HepG2 (cell line): ENCODE data around the gene ZSCAN21. TPM values are rescaled to one million over a fixed set of nuclear protein-coding genes. Genes with fewer than 3 reads are reported as not detected.

ENCODE experiments used
- ATAC-seq: fragments of 200-7000 bp; cut with Tn5 transposase; 3 replicates; pipeline ENCODE4 v1.9.1; 2020; ENCODE audit warnings: mild to moderate bottlenecking, moderate library complexity
- BruUV-seq: library from RNA; stranded (reverse); fragments of 400-500 nt; replicated peaks from 2 replicates; lab custom pipeline; 2021; lab: Mats Ljungman, UMichigan
- CTCF ChIA-PET: fragments of 300-600 bp; formaldehyde crosslinking; extraction: SDS; loops from one replicate; lab custom pipeline; 2021; ENCODE audit warnings: low total read pairs, inconsistent platforms, low intra/inter-chr PET ratio; lab: Yijun Ruan, JAX
- POLR2A ChIA-PET: fragments of 350-600 bp; sonication (Branson Sonifier 250); formaldehyde crosslinking; loops from one replicate; lab custom pipeline; 2020; ENCODE audit warnings: antibody characterized with exemption, inconsistent platforms; lab: Yijun Ruan, JAX
- DNase-seq: peaks from one replicate; pipeline ENCODE4 v3.0.0-alpha.2; 2015; ENCODE audit warnings: low spot score
- FAIRE-seq: peaks from 3 replicates; lab custom pipeline; 2011; peaks lifted over from hg19 to GRCh38; lab: Jason Lieb, UNC
- H2AFZ ChIP-seq: one replicate; pipeline ENCODE4 v1.6.1; 2011; ENCODE audit warnings: low read length, inconsistent platforms
- H3K27ac ChIP-seq: fragments of 300-600 bp; 3 replicates; pipeline ENCODE4 v1.8.0; 2011; ENCODE audit warnings: mixed run types, mild to moderate bottlenecking, mixed read lengths, low read length, inconsistent platforms; ENCODE audit not compliant: insufficient read depth; ENCODE audit errors: extremely low read length
- H3K27me3 ChIP-seq, 2 experiments: fragments of 200-600 bp in 1 of 2; 2 replicates in 1 of 2; 3 replicates in 1 of 2; pipeline versions ENCODE4 v1.6.0 to v1.8.0; 2011; ENCODE audit warnings: low read length in 2 of 2, mild to moderate bottlenecking in 2 of 2, moderate library complexity in 2 of 2, inconsistent platforms in 1 of 2; ENCODE audit not compliant: insufficient read depth in 2 of 2, control insufficient read depth in 1 of 2
- H3K36me3 ChIP-seq, 2 experiments: fragments of 200-600 bp in 1 of 2; replicated peaks in 1 of 2; 2 replicates in 1 of 2; 3 replicates in 1 of 2; pipeline versions ENCODE4 v1.5.1 to v1.8.0; 2011; ENCODE audit warnings: low read length in 2 of 2, inconsistent platforms in 1 of 2; ENCODE audit not compliant: insufficient read depth in 2 of 2, control insufficient read depth in 1 of 2
- H3K4me1 ChIP-seq: 2 replicates; pipeline ENCODE4 v1.5.1; 2012; ENCODE audit warnings: low read length, inconsistent platforms; ENCODE audit not compliant: insufficient read depth
- H3K4me2 ChIP-seq: 2 replicates; pipeline ENCODE4 v1.6.0; 2011; ENCODE audit warnings: low read depth, low read length, inconsistent platforms
- H3K4me3 ChIP-seq, 3 experiments: fragments of 200-600 bp in 1 of 3; sonication (generic), shearing (Covaris generic) in 1 of 3; replicated peaks in 1 of 3; 2 replicates each; pipeline ENCODE4 v1.5.1; 2011 to 2016; ENCODE audit warnings: low read length in 3 of 3, inconsistent platforms in 2 of 3, low read depth in 2 of 3, mild to moderate bottlenecking in 2 of 3, control low read depth in 1 of 3, mixed read lengths in 1 of 3; ENCODE audit not compliant: insufficient read depth in 1 of 3
- H3K79me2 ChIP-seq: one replicate; pipeline ENCODE4 v1.6.1; 2011; ENCODE audit warnings: low read length, inconsistent platforms; ENCODE audit not compliant: insufficient read depth
- H3K9ac ChIP-seq: 2 replicates; pipeline ENCODE4 v1.6.0; 2011; ENCODE audit warnings: mild to moderate bottlenecking, low read depth, low read length, inconsistent platforms; ENCODE audit not compliant: insufficient read depth
- H3K9me3 ChIP-seq: 2 replicates; pipeline ENCODE4 v1.5.1; 2012; ENCODE audit warnings: mild to moderate bottlenecking, low read length
- H4K20me1 ChIP-seq: 2 replicates; pipeline ENCODE4 v1.6.0; 2011; ENCODE audit warnings: inconsistent platforms, mild to moderate bottlenecking, low read length, moderate library complexity; ENCODE audit not compliant: insufficient read depth
- CBFB ChIP-seq: sonication (generic); formaldehyde crosslinking; IDR thresholded peaks from 2 replicates; pipeline ENCODE4 v1.4.0; 2020; ENCODE audit warnings: missing genetic modification reagents
- ELF1 ChIP-seq: sonication (generic); formaldehyde crosslinking; IDR thresholded peaks from 2 replicates; pipeline ENCODE4 v1.4.0; 2020; ENCODE audit warnings: missing genetic modification reagents
- HNF4G ChIP-seq, 2 experiments: sonication (generic) in 1 of 2; formaldehyde crosslinking in 1 of 2; IDR thresholded peaks; 2 replicates each; pipeline versions ENCODE4 v1.4.0 to v1.6.1; 2011 to 2020; ENCODE audit warnings: borderline replicate concordance in 2 of 2, low read depth in 2 of 2, mild to moderate bottlenecking in 2 of 2, low read length in 1 of 2, missing genetic modification reagents in 1 of 2, moderate library complexity in 1 of 2
- HNRNPLL ChIP-seq: fragments of 200-400 bp; formaldehyde crosslinking; IDR thresholded peaks from 2 replicates; pipeline ENCODE4 v1.6.1; 2017; ENCODE audit warnings: mild to moderate bottlenecking, low read depth, low read length; ENCODE audit not compliant: poor library complexity, severe bottlenecking
- MAFF ChIP-seq: IDR thresholded peaks from 2 replicates; pipeline ENCODE4 v1.6.1; 2011; ENCODE audit warnings: low read depth, low read length, improper control_type of control experiment
- MAFK ChIP-seq, 2 experiments: IDR thresholded peaks in 1 of 2; conservative IDR thresholded peaks in 1 of 2; 2 replicates each; pipeline ENCODE4 v1.6.1; 2011; ENCODE audit warnings: improper control_type of control experiment in 2 of 2, low read length in 2 of 2
- NR3C1 ChIP-seq: sonication (generic); formaldehyde crosslinking; IDR thresholded peaks from 2 replicates; pipeline ENCODE4 v1.4.0; 2020; ENCODE audit warnings: missing genetic modification reagents
- RCOR2 ChIP-seq: IDR thresholded peaks from 2 replicates; pipeline ENCODE4 v1.6.1; 2016; ENCODE audit warnings: missing biosample characterization, missing genetic modification reagents
- RNF2 ChIP-seq: fragments of 450-650 bp; conservative IDR thresholded peaks from 2 replicates; pipeline ENCODE4 v1.6.1; 2016; ENCODE audit warnings: low read depth
- SAP130 ChIP-seq: IDR thresholded peaks from 2 replicates; pipeline ENCODE4 v1.6.1; 2016; ENCODE audit warnings: low read depth
- TEAD3 ChIP-seq: optimal IDR thresholded peaks from 2 replicates; pipeline ENCODE3; 2016; ENCODE audit warnings: borderline replicate concordance
- UBTF ChIP-seq: sonication (generic); formaldehyde crosslinking; IDR thresholded peaks from 2 replicates; pipeline ENCODE4 v1.4.0; 2020; ENCODE audit warnings: mild to moderate bottlenecking, missing genetic modification reagents
- ZBTB38 ChIP-seq: sonication (generic); formaldehyde crosslinking; IDR thresholded peaks from 2 replicates; pipeline ENCODE4 v1.5.1; 2020; ENCODE audit warnings: mild to moderate bottlenecking, missing genetic modification reagents
- ZFAT ChIP-seq: sonication (generic); formaldehyde crosslinking; conservative IDR thresholded peaks from 2 replicates; pipeline ENCODE4 v1.8.1; 2023; ENCODE audit warnings: missing genetic modification reagents, inconsistent platforms
- ZFP1 ChIP-seq: IDR thresholded peaks from 2 replicates; pipeline ENCODE4 v1.6.1; 2016
- ZNF235 ChIP-seq: sonication (generic); formaldehyde crosslinking; IDR thresholded peaks from 2 replicates; pipeline ENCODE4 v1.8.1; 2023; ENCODE audit warnings: mild to moderate bottlenecking, missing genetic modification reagents, borderline replicate concordance
- ZNF34 ChIP-seq: sonication (generic); formaldehyde crosslinking; IDR thresholded peaks from 2 replicates; pipeline ENCODE4 v1.4.0; 2020; ENCODE audit warnings: mild to moderate bottlenecking, missing genetic modification reagents, borderline replicate concordance
- ZNF574 ChIP-seq: sonication (generic); formaldehyde crosslinking; IDR thresholded peaks from 2 replicates; pipeline ENCODE4 v1.4.0; 2020; ENCODE audit warnings: missing genetic modification reagents
- ZNF577 ChIP-seq: sonication (generic); formaldehyde crosslinking; IDR thresholded peaks from 2 replicates; pipeline ENCODE4 v1.4.0; 2020; ENCODE audit warnings: mild to moderate bottlenecking, low read depth, missing genetic modification reagents, borderline replicate concordance
- ZNF644 ChIP-seq: IDR thresholded peaks from 2 replicates; pipeline ENCODE4 v1.6.1; 2016; ENCODE audit warnings: low read depth
- WGBS: methylation state at CpG from one replicate; pipeline ENCODE4 v1.1.6; 2017; ENCODE audit warnings: low lambda C conversion rate; 5-methylcytosine and 5-hydroxymethylcytosine counted together
- in situ Hi-C: cut with HindIII; loops from 2 replicates; pipeline ENCODE4 v1.10.0; 2017; ENCODE audit warnings: low pct_unique_long_range_greater_than_20kb; ENCODE audit not compliant: extremely low pct_ligation_motif_present
- intact Hi-C: fragments of 100-400 bp; cut with micrococcal nuclease; formaldehyde crosslinking; loops from one replicate; pipeline ENCODE4 v1.10.0; 2022; ENCODE audit not compliant: unreplicated experiment
- polyA plus RNA-seq, 8 experiments: library from polyadenylated mRNA; depleted of rRNA in 3 of 8; stranded (reverse) in 7 of 8; unstranded in 1 of 8; fragments of >200 nt; fragmentation: Illumina TruSeq in 4 of 8; extraction: Trizol in 4 of 8; gene quantifications; 2 replicates each; pipeline versions ENCODE4 v1.2.1 to v1.2.3, GENCODE V29; 2011 to 2016; ENCODE audit warnings: low read depth in 4 of 8, missing spikeins in 1 of 8, mixed read lengths in 1 of 8; ENCODE audit not compliant: insufficient read depth in 1 of 8
- total RNA-seq, 5 experiments: library from RNA; depleted of rRNA; stranded (reverse); fragments of >200 nt; fragmentation: Illumina TruSeq; extraction: Trizol; gene quantifications; 2 replicates each; pipeline ENCODE4 v1.2.3, GENCODE V29; 2016; ENCODE audit warnings: low read depth in 1 of 5

The ZSCAN21 gene
- total and polyA plus RNA-seq, 2 of the 13 experiments (the other 11 are each of a cell fraction or from before 2014, with no cell fraction given) = 7.0 to 10.0 TPM

- no TSS peak for BruUV-seq
- H3K79me2 ChIP-seq = peaks cover 63% of the 10 kb centered on the region
- peak; percentile 61 for DNase-seq
- no peak overlapping the region for H3K4me3 ChIP-seq
- no peak for ATAC-seq
- H3K36me3 ChIP-seq = peaks cover 24 to 55% of the 10 kb centered on the region in 2 experiments
- H3K9ac ChIP-seq = no peak overlapping the region
- H3K27me3 ChIP-seq = no peaks in the 10 kb centered on the region; a peak in 1 of 5 replicates
- peaks cover 36% of the 10 kb centered on the region for H4K20me1 ChIP-seq
- in situ Hi-C loops = no loop called here
- peak overlapping the region; percentile 50; the same call in 1 of the 2 replicates for H3K4me2 ChIP-seq
- POLR2A ChIA-PET = interaction anchor here (0.6 to 0.8 kb wide), 2 partner anchors 10 to 27 kb away, joined by 3 to 4 read pairs; no protein-coding TSS in a partner anchor
- peak; percentile 48 for FAIRE-seq
- WGBS = 54% methylated on average over 4 of the region's 4 CpGs
- H2AFZ ChIP-seq = no peak overlapping the region
- peaks cover 40% of the 10 kb centered on the region for H3K4me1 ChIP-seq
- H3K9me3 ChIP-seq = no peaks in the 10 kb centered on the region
- H3K27ac ChIP-seq = peak overlapping the region; percentile 45
- intact Hi-C loops = no loop called here
- CTCF ChIA-PET = no interaction called here
- TF ChIP-seq ELF1 (CRISPR knock-in tag) (peak; percentile 62; the same call in 1 of the 2 replicates), ZNF34 (CRISPR knock-in tag) (no peak), HNF4G (IDR thresholded peaks at IDR 0.05; ENCODE audit: borderline replicate concordance, low read depth, low read length) (peak; percentile 61; the same call in 1 of the 2 replicates), HNF4G (CRISPR knock-in tag; IDR thresholded peaks at IDR 0.05; ENCODE audit: borderline replicate concordance, low read depth) (no peak), ZBTB38 (0 out of 2 replicates have a peak, but pooled peaks have one; percentile 24), SAP130 (CRISPR knock-in tag) (peak; percentile 38; the same call in 1 of the 2 replicates), RCOR2 (no peak), TEAD3 (CRISPR knock-in tag) (peak; percentile 27), ZNF235 (no peak), ZNF574 (peak; percentile 43; the same call in 1 of the 2 replicates), UBTF (0 out of 2 replicates have a peak, but pooled peaks have one; percentile 17), CBFB (CRISPR knock-in tag) (no peak), RNF2 (no peak), ZNF577 (CRISPR knock-in tag) (no peak), ZFAT (no peak), HNRNPLL (no peak), MAFK (conservative IDR thresholded peaks at IDR 0.05 in 1 of 2, IDR thresholded peaks at IDR 0.05 in 1 of 2; ENCODE audit: low read length in 2 of 2) (0 out of 4 replicates have a peak, but pooled peaks of 1 of the 2 experiments have one; percentile 30), ZNF644 (CRISPR knock-in tag) (no peak), NR3C1 (CRISPR knock-in tag) (no peak), ZFP1 (CRISPR knock-in tag) (no peak), MAFF (0 out of 2 replicates have a peak, but pooled peaks have one; percentile 31)
Measured at GRCh38 chr7:100077205-100077604, 27.6 kb downstream of the ZSCAN21 start.
